Measurements from ENCODE around the gene KCNB1.

The KCNB1 gene

GRCh38 chr20:49351775-49352174 lies 130.7 kb downstream of the KCNB1 start:
- H3K27ac ChIP-seq, result no peak overlapping the region
- TF ChIP-seq, protein P1, sequence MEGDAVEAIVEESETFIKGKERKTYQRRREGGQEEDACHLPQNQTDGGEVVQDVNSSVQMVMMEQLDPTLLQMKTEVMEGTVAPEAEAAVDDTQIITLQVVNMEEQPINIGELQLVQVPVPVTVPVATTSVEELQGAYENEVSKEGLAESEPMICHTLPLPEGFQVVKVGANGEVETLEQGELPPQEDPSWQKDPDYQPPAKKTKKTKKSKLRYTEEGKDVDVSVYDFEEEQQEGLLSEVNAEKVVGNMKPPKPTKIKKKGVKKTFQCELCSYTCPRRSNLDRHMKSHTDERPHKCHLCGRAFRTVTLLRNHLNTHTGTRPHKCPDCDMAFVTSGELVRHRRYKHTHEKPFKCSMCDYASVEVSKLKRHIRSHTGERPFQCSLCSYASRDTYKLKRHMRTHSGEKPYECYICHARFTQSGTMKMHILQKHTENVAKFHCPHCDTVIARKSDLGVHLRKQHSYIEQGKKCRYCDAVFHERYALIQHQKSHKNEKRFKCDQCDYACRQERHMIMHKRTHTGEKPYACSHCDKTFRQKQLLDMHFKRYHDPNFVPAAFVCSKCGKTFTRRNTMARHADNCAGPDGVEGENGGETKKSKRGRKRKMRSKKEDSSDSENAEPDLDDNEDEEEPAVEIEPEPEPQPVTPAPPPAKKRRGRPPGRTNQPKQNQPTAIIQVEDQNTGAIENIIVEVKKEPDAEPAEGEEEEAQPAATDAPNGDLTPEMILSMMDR (conservative IDR thresholded peaks at IDR 0.05), result no peak
- no peak for TF ChIP-seq ZFX (IDR thresholded peaks at IDR 0.05)

DNA sequence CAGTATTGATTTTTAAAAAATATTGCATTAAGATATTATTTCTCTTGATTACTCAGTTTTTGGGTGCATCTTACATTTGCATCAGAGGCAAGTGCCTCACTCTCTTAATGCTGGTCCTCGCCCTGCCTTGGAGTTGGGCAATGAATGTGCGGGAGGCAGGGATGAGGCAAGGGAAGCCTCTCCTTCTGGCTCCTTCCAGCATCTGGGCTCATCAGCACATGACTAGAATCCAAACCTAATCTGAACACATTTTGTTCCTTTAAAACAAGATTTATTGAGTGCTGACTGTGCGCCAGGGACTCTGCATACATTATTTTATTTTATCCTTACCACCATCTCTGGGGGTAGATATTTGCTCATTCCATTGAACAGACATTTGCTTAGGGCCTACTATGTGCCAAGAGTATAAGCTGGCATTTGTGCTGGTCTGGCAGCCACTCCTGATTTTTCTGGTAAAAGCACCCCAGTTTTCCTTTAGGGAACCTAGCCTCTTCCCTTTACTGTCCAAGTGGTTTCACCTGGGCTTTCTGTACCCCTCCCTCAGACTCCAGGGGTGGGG lies 132.7 kb downstream of the KCNB1 start:
- TF ChIP-seq ZFX (IDR thresholded peaks at IDR 0.05), result no peak
- TF ChIP-seq, protein P1 (conservative IDR thresholded peaks at IDR 0.05), result no peak
- H3K27ac ChIP-seq, result no peak overlapping the region

GRCh38 chr20:49349078-49349477 lies 133.4 kb downstream of the KCNB1 start:
- H3K27ac ChIP-seq, result no peak overlapping the region
- no peak for TF ChIP-seq ZFX (IDR thresholded peaks at IDR 0.05)
- TF ChIP-seq, protein P1 (conservative IDR thresholded peaks at IDR 0.05), result no peak

GRCh38 chr20:49348563-49348962 lies 133.9 kb downstream of the KCNB1 start:
- TF ChIP-seq ZFX (IDR thresholded peaks at IDR 0.05), result no peak
- TF ChIP-seq, protein P1 (conservative IDR thresholded peaks at IDR 0.05), result no peak
- no peak overlapping the region for H3K27ac ChIP-seq

- TF ChIP-seq, protein P1 (conservative IDR thresholded peaks at IDR 0.05), result no peak
- no peak overlapping the region for H3K27ac ChIP-seq
Observed at GRCh38 chr20:49347156-49347555, 135.3 kb downstream of the KCNB1 start.

DNA sequence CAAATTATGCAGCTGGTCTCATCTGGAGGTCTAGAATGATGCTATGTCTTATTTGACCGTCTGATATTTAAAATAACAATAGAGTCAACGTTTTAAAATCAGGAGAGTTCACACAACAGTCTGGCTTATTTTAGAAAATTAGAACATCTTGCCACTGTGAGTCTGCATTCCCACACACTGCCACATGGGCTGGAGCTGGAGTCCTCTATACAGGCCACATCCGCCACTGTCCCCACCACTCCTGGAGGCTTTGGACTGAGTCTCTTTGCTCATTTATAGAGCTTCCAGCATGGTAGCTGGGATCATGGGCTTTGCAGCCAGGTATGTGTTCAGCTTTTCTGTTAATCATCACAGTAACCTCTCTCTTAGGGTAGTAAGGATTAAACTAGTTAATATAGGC lies 135.8 kb downstream of the KCNB1 start:
- no peak overlapping the region for H3K27ac ChIP-seq
- TF ChIP-seq, protein P1 (conservative IDR thresholded peaks at IDR 0.05), result no peak
- TF ChIP-seq ZFX (IDR thresholded peaks at IDR 0.05), result no peak

DNA sequence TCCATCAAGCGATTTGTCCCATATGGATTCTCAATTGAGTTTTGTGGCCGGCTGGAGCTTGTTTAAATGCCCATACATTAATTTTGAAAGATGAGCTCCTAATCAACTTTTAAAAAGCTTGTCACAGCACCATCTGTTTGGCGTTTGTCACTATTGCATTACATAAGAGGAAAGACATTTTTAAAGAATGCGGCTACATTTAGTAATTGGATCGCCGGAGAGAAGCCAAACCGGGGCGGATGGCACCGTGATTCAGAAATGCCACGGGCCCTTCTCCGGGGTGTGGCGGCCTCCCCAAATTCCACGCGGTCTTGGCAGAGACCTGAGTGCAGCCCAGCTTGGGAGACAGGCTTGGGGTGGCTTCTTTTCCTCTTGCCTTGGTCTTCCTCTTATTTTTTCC lies 136.9 kb downstream of the KCNB1 start:
- no peak overlapping the region for H3K27ac ChIP-seq

More for the DNA sequence above, 136.9 kb downstream of the KCNB1 start:
- no peak for TF ChIP-seq ZFX (IDR thresholded peaks at IDR 0.05)
- TF ChIP-seq, protein P1 (conservative IDR thresholded peaks at IDR 0.05), result no peak
